Measurements from ENCODE around the gene HEXIM2. TPM values are rescaled to one million over a fixed set of nuclear protein-coding genes. Genes with fewer than 3 reads are reported as not detected.

The HEXIM2 gene
- total and polyA plus RNA-seq, 2 of the 13 experiments (the other 11 are each of a cell fraction or from before 2014, with no cell fraction given) = 27.1 to 32.4 TPM

DNA sequence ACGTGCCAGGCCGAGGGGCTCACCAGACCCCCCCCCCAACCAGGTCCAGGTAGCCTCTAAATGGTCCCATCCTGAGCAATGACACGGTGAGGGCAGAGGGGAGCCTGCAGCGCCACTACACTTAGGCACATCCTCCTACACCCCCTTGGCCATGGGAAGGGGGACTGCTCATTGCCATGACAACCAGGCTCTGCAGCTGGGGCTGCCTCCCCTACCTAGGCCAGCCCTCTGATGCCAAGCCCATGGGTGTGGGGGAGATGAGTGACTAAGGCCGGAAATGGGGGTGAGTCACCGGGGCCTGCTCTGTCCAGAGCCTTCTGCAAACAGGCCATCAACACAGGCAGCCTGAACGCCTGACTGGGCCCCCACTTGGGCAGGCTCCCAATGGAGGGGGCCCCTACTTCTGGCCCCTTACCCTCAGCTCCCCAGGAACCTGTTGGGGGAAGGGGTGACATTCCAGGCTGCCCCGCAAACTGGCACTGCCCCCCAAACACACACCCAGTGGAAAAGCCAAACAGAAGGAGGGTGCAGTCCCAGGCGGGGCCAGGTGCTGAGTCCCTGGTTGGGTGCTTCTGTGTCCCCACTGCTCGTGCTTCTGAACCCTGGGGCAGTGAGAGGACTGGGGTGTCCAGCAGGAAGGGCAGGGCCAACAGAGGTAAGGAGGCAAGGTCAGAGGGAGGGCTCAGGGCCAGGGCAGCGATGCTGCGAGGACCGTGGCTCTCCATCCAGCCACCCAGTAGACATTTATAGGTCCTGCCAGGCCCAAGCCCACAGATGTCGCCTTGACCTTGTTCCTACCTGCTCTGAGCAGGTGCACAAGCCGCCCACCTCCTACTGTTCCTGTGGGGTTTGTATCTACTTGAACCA, 37.5 kb upstream of the HEXIM2 start (continued):
- TF ChIP-seq GLI4 (CRISPR knock-in tag; IDR thresholded peaks at IDR 0.05; ENCODE audit: borderline replicate concordance) (0 out of 2 replicates have a peak, but pooled peaks have one; percentile 90), SIN3B (IDR thresholded peaks at IDR 0.05; ENCODE audit: low read length) (0 out of 2 replicates have a peak, but pooled peaks have one; percentile 19), SNAPC2 (CRISPR knock-in tag; IDR thresholded peaks at IDR 0.05) (peak; percentile 24; the same call in 1 of the 2 replicates), ZFP1 (CRISPR knock-in tag; IDR thresholded peaks at IDR 0.05) (no peak), MYC (CRISPR knock-in tag; IDR thresholded peaks at IDR 0.05; ENCODE audit: borderline replicate concordance) (no peak; the same call in 1 of the 2 replicates), FOSL1 (CRISPR knock-in tag; IDR thresholded peaks at IDR 0.05; ENCODE audit: borderline replicate concordance) (peak; percentile 95), MYNN (CRISPR knock-in tag; IDR thresholded peaks at IDR 0.05; ENCODE audit: low read depth) (no peak), MEIS1 (CRISPR knock-in tag; IDR thresholded peaks at IDR 0.05; ENCODE audit: borderline replicate concordance) (no peak), POGZ (CRISPR knock-in tag; IDR thresholded peaks at IDR 0.05) (no peak; the same call in 1 of the 2 replicates), POLR2A (IDR thresholded peaks at IDR 0.05; ENCODE audit: insufficient read depth in 1 of 2, low read depth in 2 of 2, low read length in 2 of 2) (no peak), PRPF4 (IDR thresholded peaks at IDR 0.05; ENCODE audit: low read depth, low read length, poor library complexity, severe bottlenecking) (no peak), ZFP82 (CRISPR knock-in tag; IDR thresholded peaks at IDR 0.05; ENCODE audit: borderline replicate concordance) (peak; percentile 61; the same call in 1 of the 2 replicates), TEAD2 (CRISPR knock-in tag; IDR thresholded peaks at IDR 0.05) (no peak), ZNF777 (CRISPR knock-in tag; IDR thresholded peaks at IDR 0.05) (no peak)
- TF ChIP-seq, protein P1, sequence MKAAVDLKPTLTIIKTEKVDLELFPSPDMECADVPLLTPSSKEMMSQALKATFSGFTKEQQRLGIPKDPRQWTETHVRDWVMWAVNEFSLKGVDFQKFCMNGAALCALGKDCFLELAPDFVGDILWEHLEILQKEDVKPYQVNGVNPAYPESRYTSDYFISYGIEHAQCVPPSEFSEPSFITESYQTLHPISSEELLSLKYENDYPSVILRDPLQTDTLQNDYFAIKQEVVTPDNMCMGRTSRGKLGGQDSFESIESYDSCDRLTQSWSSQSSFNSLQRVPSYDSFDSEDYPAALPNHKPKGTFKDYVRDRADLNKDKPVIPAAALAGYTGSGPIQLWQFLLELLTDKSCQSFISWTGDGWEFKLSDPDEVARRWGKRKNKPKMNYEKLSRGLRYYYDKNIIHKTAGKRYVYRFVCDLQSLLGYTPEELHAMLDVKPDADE (CRISPR knock-in tag; IDR thresholded peaks at IDR 0.05) = no peak
- TF ChIP-seq, protein P2, sequence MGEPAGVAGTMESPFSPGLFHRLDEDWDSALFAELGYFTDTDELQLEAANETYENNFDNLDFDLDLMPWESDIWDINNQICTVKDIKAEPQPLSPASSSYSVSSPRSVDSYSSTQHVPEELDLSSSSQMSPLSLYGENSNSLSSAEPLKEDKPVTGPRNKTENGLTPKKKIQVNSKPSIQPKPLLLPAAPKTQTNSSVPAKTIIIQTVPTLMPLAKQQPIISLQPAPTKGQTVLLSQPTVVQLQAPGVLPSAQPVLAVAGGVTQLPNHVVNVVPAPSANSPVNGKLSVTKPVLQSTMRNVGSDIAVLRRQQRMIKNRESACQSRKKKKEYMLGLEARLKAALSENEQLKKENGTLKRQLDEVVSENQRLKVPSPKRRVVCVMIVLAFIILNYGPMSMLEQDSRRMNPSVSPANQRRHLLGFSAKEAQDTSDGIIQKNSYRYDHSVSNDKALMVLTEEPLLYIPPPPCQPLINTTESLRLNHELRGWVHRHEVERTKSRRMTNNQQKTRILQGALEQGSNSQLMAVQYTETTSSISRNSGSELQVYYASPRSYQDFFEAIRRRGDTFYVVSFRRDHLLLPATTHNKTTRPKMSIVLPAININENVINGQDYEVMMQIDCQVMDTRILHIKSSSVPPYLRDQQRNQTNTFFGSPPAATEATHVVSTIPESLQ (CRISPR knock-in tag; conservative IDR thresholded peaks at IDR 0.05) = no peak
- TF ChIP-seq, protein P3, sequence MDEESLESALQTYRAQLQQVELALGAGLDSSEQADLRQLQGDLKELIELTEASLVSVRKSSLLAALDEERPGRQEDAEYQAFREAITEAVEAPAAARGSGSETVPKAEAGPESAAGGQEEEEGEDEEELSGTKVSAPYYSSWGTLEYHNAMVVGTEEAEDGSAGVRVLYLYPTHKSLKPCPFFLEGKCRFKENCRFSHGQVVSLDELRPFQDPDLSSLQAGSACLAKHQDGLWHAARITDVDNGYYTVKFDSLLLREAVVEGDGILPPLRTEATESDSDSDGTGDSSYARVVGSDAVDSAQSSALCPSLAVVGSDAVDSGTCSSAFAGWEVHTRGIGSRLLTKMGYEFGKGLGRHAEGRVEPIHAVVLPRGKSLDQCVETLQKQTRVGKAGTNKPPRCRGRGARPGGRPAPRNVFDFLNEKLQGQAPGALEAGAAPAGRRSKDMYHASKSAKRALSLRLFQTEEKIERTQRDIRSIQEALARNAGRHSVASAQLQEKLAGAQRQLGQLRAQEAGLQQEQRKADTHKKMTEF (CRISPR knock-in tag; IDR thresholded peaks at IDR 0.05) = peak; percentile 38
- TF ChIP-seq, protein P4, sequence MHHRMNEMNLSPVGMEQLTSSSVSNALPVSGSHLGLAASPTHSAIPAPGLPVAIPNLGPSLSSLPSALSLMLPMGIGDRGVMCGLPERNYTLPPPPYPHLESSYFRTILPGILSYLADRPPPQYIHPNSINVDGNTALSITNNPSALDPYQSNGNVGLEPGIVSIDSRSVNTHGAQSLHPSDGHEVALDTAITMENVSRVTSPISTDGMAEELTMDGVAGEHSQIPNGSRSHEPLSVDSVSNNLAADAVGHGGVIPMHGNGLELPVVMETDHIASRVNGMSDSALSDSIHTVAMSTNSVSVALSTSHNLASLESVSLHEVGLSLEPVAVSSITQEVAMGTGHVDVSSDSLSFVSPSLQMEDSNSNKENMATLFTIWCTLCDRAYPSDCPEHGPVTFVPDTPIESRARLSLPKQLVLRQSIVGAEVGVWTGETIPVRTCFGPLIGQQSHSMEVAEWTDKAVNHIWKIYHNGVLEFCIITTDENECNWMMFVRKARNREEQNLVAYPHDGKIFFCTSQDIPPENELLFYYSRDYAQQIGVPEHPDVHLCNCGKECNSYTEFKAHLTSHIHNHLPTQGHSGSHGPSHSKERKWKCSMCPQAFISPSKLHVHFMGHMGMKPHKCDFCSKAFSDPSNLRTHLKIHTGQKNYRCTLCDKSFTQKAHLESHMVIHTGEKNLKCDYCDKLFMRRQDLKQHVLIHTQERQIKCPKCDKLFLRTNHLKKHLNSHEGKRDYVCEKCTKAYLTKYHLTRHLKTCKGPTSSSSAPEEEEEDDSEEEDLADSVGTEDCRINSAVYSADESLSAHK (CRISPR knock-in tag; IDR thresholded peaks at IDR 0.05; ENCODE audit: borderline replicate concordance) = no peak
